Mesenchymal stem cell (in vitro differentiated cells and primary cell): ENCODE measurements around the gene RPL41. TPM values are rescaled to one million over a fixed set of nuclear protein-coding genes. Genes with fewer than 3 reads are reported as not detected.
"Not testable (repeated sequence)": the region's sequence is repeated elsewhere in the genome, so short reads cannot be mapped to it uniquely, and the experiment has no call there.

ENCODE experiments used
- DNase-seq: peaks from one replicate; pipeline ENCODE4 v3.0.0-alpha.2; 2013
- H2AFZ ChIP-seq: one replicate; pipeline ENCODE4 v1.6.1; 2013; ENCODE audit warnings: low read depth, mild to moderate bottlenecking, control low read depth, inconsistent platforms, low read length, moderate library complexity
- H2AK5ac ChIP-seq: 2 replicates; pipeline ENCODE4 v1.6.1; 2013; ENCODE audit warnings: low read length, moderate library complexity, mild to moderate bottlenecking, inconsistent platforms; ENCODE audit not compliant: severe bottlenecking
- H2BK120ac ChIP-seq: one replicate; pipeline ENCODE4 v1.6.1; 2013; ENCODE audit warnings: low read depth, mild to moderate bottlenecking, inconsistent platforms, low read length, moderate library complexity
- H2BK12ac ChIP-seq, 2 experiments: one replicate each; pipeline ENCODE4 v1.6.1; 2013; ENCODE audit warnings: inconsistent platforms in 2 of 2, low read length in 2 of 2, mild to moderate bottlenecking in 2 of 2, moderate library complexity in 2 of 2, control low read depth in 1 of 2
- H2BK15ac ChIP-seq: one replicate; pipeline ENCODE4 v1.6.1; 2013; ENCODE audit warnings: mild to moderate bottlenecking, low read depth, inconsistent platforms; ENCODE audit not compliant: poor library complexity, severe bottlenecking
- H2BK5ac ChIP-seq: 2 replicates; pipeline ENCODE4 v1.6.1; 2013; ENCODE audit warnings: low read depth, mild to moderate bottlenecking, low read length, control low read depth, inconsistent platforms; ENCODE audit not compliant: poor library complexity, severe bottlenecking
- H3K14ac ChIP-seq, 2 experiments: one replicate each; pipeline ENCODE4 v1.6.1; 2013; ENCODE audit warnings: inconsistent platforms in 2 of 2, low read length in 2 of 2, control low read depth in 1 of 2, mild to moderate bottlenecking in 1 of 2, moderate library complexity in 1 of 2
- H3K18ac ChIP-seq, 2 experiments: one replicate each; pipeline ENCODE4 v1.6.1; 2013; ENCODE audit warnings: inconsistent platforms in 2 of 2, low read length in 2 of 2, control low read depth in 1 of 2, low read depth in 1 of 2, mild to moderate bottlenecking in 1 of 2
- H3K23ac ChIP-seq, 2 experiments: one replicate each; pipeline ENCODE4 v1.6.1; 2013; ENCODE audit warnings: inconsistent platforms in 2 of 2, low read length in 2 of 2, mild to moderate bottlenecking in 2 of 2, moderate library complexity in 2 of 2, control low read depth in 1 of 2
- H3K27ac ChIP-seq: 2 replicates; pipeline ENCODE4 v1.5.1; 2013; ENCODE audit warnings: mild to moderate bottlenecking, moderate library complexity, low read length, control low read depth, inconsistent platforms; ENCODE audit not compliant: poor library complexity, severe bottlenecking
- H3K27me3 ChIP-seq, 2 experiments: 2 replicates each; pipeline versions ENCODE4 v1.6.1 to v1.7.0; 2013; ENCODE audit warnings: low read length in 2 of 2, mild to moderate bottlenecking in 2 of 2, moderate library complexity in 2 of 2, control low read depth in 1 of 2, inconsistent platforms in 1 of 2; ENCODE audit not compliant: control insufficient read depth in 1 of 2, insufficient read depth in 1 of 2
- H3K36me3 ChIP-seq, 2 experiments: 2 replicates each; pipeline versions ENCODE4 v1.6.1 to v1.7.0; 2013; ENCODE audit warnings: low read length in 2 of 2, control low read depth in 1 of 2, inconsistent platforms in 1 of 2, low read depth in 1 of 2, mild to moderate bottlenecking in 1 of 2; ENCODE audit not compliant: insufficient read depth in 2 of 2, control insufficient read depth in 1 of 2
- H3K4ac ChIP-seq, 2 experiments: one replicate each; pipeline ENCODE4 v1.6.1; 2013; ENCODE audit warnings: inconsistent platforms in 2 of 2, low read length in 2 of 2, mild to moderate bottlenecking in 2 of 2, moderate library complexity in 2 of 2, control low read depth in 1 of 2, low read depth in 1 of 2
- H3K4me1 ChIP-seq: 2 replicates; pipeline ENCODE4 v1.6.1; 2013; ENCODE audit warnings: low read depth, low read length, control low read depth; ENCODE audit not compliant: control insufficient read depth, insufficient read depth
- H3K4me2 ChIP-seq: 2 replicates; pipeline ENCODE4 v1.6.1; 2013; ENCODE audit warnings: low read length, mild to moderate bottlenecking, inconsistent platforms; ENCODE audit not compliant: poor library complexity, severe bottlenecking
- H3K4me3 ChIP-seq, 2 experiments: 2 replicates each; pipeline versions ENCODE4 v1.5.1 to v1.7.0; 2013; ENCODE audit warnings: low read length in 2 of 2, mild to moderate bottlenecking in 2 of 2, control low read depth in 1 of 2, low read depth in 1 of 2; ENCODE audit not compliant: insufficient read depth in 1 of 2
- H3K79me1 ChIP-seq: replicated peaks from 2 replicates; pipeline ENCODE4 v1.6.1; 2013; ENCODE audit warnings: mild to moderate bottlenecking, control low read depth, low read length, inconsistent platforms; ENCODE audit not compliant: poor library complexity, severe bottlenecking
- H3K9ac ChIP-seq: 2 replicates; pipeline ENCODE4 v1.7.0; 2013; ENCODE audit warnings: mild to moderate bottlenecking, low read length, moderate library complexity
- H3K9me3 ChIP-seq: 2 replicates; pipeline ENCODE4 v1.7.0; 2013; ENCODE audit warnings: mild to moderate bottlenecking, low read length; ENCODE audit not compliant: control insufficient read depth
- H4K8ac ChIP-seq: one replicate; pipeline ENCODE4 v1.6.1; 2013; ENCODE audit warnings: inconsistent platforms, mild to moderate bottlenecking, low read length, moderate library complexity
- H4K91ac ChIP-seq: one replicate; pipeline ENCODE4 v1.6.1; 2013; ENCODE audit warnings: mild to moderate bottlenecking, low read length, inconsistent platforms
- WGBS: methylation state at CpG from one replicate; pipeline ENCODE4 v1.1.7; 2013; ENCODE audit warnings: mixed read lengths; 5-methylcytosine and 5-hydroxymethylcytosine counted together
- polyA plus RNA-seq, 2 experiments: library from polyadenylated mRNA; stranded (reverse); fragments of 200-250 nt; gene quantifications; one replicate each; pipeline ENCODE4 v1.2.3, GENCODE V29; 2013

Gene RPL41
- polyA plus RNA-seq (2013, experiment 1 of 2): 10,850 TPM
- polyA plus RNA-seq (2013, experiment 2 of 2): 10,960 TPM

- peaks cover 26 to 53% of the 10 kb centered on the region in 2 experiments for H3K36me3 ChIP-seq
These were observed at the start of gene RPL41 for GRCh38 chr12:56116267-56117081. Gene RPL41 (plus strand): TSS chr12:56116633.

GRCh38 chr12:56071648-56072047 lies 44.8 kb upstream of the RPL41 start:
- no peak overlapping the region for H2BK15ac ChIP-seq

More at GRCh38 chr12:56116267-56117081, at the start of gene RPL41:
- H3K79me1 ChIP-seq: peaks cover 16% of the 10 kb centered on the region
- H2AFZ ChIP-seq: peak within 1 kb of the TSS; percentile 43
- H3K14ac ChIP-seq: peak within 1 kb of the TSS in 1 of 2 experiments; percentile 21
- H3K9me3 ChIP-seq: no peaks in the 10 kb centered on the region
- H2BK120ac ChIP-seq: peak within 1 kb of the TSS; percentile 57
- peak within 1 kb of the TSS; percentile 73 to 86 for H3K4me3 ChIP-seq
- peak within 1 kb of the TSS; percentile 14 for H2AK5ac ChIP-seq
- H3K9ac ChIP-seq: peak within 1 kb of the TSS; percentile 99
- H3K4me2 ChIP-seq: peak within 1 kb of the TSS; percentile 54
- H3K27ac ChIP-seq: peak within 1 kb of the TSS; percentile 97
- H3K23ac ChIP-seq: no peak within 1 kb of the TSS
- H4K8ac ChIP-seq: peak within 1 kb of the TSS; percentile 80
- peak; percentile 96 for DNase-seq
- peaks cover 12% of the 10 kb centered on the region for H3K4me1 ChIP-seq
- H3K27me3 ChIP-seq: no peaks in the 10 kb centered on the region
- under 1% methylated on average over 27 of the region's 34 CpGs for WGBS
- H4K91ac ChIP-seq: peak within 1 kb of the TSS; percentile 83
- H3K18ac ChIP-seq: peak within 1 kb of the TSS; percentile 86 to 98
- H2BK5ac ChIP-seq: peak within 1 kb of the TSS; percentile 77
- peak within 1 kb of the TSS; percentile 70 to 71 for H3K4ac ChIP-seq
- no peak within 1 kb of the TSS for H2BK12ac ChIP-seq
- no peak within 1 kb of the TSS for H2BK15ac ChIP-seq

GRCh38 chr12:56074396-56074795 lies 42.0 kb upstream of the RPL41 start:
- no peak for DNase-seq
- H2AK5ac ChIP-seq: no peak overlapping the region
- H3K4ac ChIP-seq: no peak overlapping the region
- no peak overlapping the region for H4K8ac ChIP-seq
- WGBS: 80% methylated on average over 5 of the region's 5 CpGs
- H4K91ac ChIP-seq: no peak overlapping the region
- no peaks in the 10 kb centered on the region for H3K9me3 ChIP-seq
- no peak overlapping the region for H3K23ac ChIP-seq
- no peak overlapping the region for H3K4me3 ChIP-seq
- no peak overlapping the region for H3K14ac ChIP-seq
- no peak overlapping the region for H2BK5ac ChIP-seq
- H2BK120ac ChIP-seq: no peak overlapping the region
- no peak overlapping the region for H3K9ac ChIP-seq
- H3K27ac ChIP-seq: no peak overlapping the region
- H3K18ac ChIP-seq: no peak overlapping the region
- no peaks in the 10 kb centered on the region for H3K27me3 ChIP-seq
- H3K4me2 ChIP-seq: no peak overlapping the region
- no peak overlapping the region for H2BK12ac ChIP-seq
- H2AFZ ChIP-seq: no peak overlapping the region
- no peaks in the 10 kb centered on the region for H3K36me3 ChIP-seq
- no peak overlapping the region for H2BK15ac ChIP-seq
- H3K79me1 ChIP-seq: no peaks in the 10 kb centered on the region
- peaks cover 5% of the 10 kb centered on the region for H3K4me1 ChIP-seq

More at GRCh38 chr12:56071648-56072047, 44.8 kb upstream of the RPL41 start:
- Histone ChIP-seq H2BK12ac (no peak overlapping the region), H4K8ac (no peak overlapping the region), H3K4me1 (no peaks in the 10 kb centered on the region), H2BK5ac (no peak overlapping the region), H3K27ac (no peak overlapping the region), H3K18ac (no peak overlapping the region), H3K23ac (no peak overlapping the region), H3K9ac (no peak overlapping the region), H4K91ac (no peak overlapping the region), H3K14ac (no peak overlapping the region), H3K9me3 (no peaks in the 10 kb centered on the region), H3K4me3 (no peak overlapping the region), H2AK5ac (no peak overlapping the region), H3K4ac (no peak overlapping the region), H3K4me2 (no peak overlapping the region), H3K27me3 (no peaks in the 10 kb centered on the region), H3K79me1 (no peaks in the 10 kb centered on the region), H3K36me3 (no peaks in the 10 kb centered on the region), H2BK120ac (no peak overlapping the region), H2AFZ (no peak overlapping the region)
- WGBS: 73% methylated on average over 4 of the region's 4 CpGs
- DNase-seq: peak; percentile 9

GRCh38 chr12:56077966-56078365 lies 38.5 kb upstream of the RPL41 start:
- H3K4ac ChIP-seq, H3K9ac ChIP-seq, H2BK5ac ChIP-seq, DNase-seq, H3K18ac ChIP-seq, H2BK15ac ChIP-seq, H2AFZ ChIP-seq, H3K27ac ChIP-seq, H3K79me1 ChIP-seq, H3K9me3 ChIP-seq, H2BK12ac ChIP-seq, H3K14ac ChIP-seq, H4K91ac ChIP-seq, H3K23ac ChIP-seq, H3K36me3 ChIP-seq, H4K8ac ChIP-seq, H3K4me2 ChIP-seq, H3K4me3 ChIP-seq, H2AK5ac ChIP-seq, H2BK120ac ChIP-seq: not testable (repeated sequence)
- WGBS: 86% methylated on average over 9 of the region's 9 CpGs
- peaks cover 18% of the 10 kb centered on the region for H3K4me1 ChIP-seq
- peaks cover 18 to 29% of the 10 kb centered on the region in 2 experiments for H3K27me3 ChIP-seq
